ENCODE data around the gene TMEM187.

DNA sequence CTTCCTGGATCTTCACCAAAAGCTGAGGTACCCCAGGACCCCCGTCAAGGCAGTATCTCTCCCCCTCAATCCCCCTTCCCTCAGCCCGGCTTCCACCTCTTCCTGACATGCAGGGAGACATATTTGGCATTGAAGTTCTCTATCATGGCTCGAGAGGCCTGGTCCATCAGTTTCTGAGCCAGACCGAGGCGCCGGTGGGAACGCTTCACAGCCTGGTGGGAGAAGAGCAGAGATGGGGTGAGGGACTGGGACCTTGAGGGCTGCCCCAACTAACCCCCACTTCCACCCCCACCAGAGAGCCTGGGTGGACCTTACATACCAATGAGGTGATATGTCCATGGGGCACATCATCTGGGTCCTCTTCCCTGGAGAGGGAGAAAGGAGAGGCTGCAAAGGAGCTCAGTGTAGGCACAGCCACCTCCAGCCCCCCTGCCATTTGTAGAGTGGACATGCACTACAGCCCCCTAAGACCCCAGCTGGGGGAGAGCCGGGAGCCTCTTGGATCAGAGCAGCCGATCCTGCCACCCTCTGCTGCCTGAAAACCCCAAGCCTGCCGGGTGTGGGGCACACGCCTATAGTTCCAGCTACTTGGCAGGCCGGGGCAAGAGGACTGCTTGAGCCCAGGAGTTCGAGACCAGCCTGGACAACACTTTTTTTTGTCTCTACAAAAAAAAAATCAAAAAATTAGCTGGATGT lies 40.2 kb upstream of the TMEM187 start:
- TF ChIP-seq HMGXB4 (CRISPR knock-in tag; IDR thresholded peaks at IDR 0.05; ENCODE audit: borderline replicate concordance) (no peak), CTCF (IDR thresholded peaks at IDR 0.05) (no peak), CBX8 (IDR thresholded peaks at IDR 0.05) (no peak), EP300 (IDR thresholded peaks at IDR 0.05) (no peak), POLR2A (IDR thresholded peaks at IDR 0.05; ENCODE audit: low read length) (no peak), MAX (IDR thresholded peaks at IDR 0.05) (no peak), RAD21 (conservative IDR thresholded peaks at IDR 0.05 in 1 of 2, IDR thresholded peaks at IDR 0.05 in 1 of 2) (no peak), NPAS2 (CRISPR knock-in tag; IDR thresholded peaks at IDR 0.05; ENCODE audit: borderline replicate concordance) (no peak)
- TF ChIP-seq, protein P1, sequence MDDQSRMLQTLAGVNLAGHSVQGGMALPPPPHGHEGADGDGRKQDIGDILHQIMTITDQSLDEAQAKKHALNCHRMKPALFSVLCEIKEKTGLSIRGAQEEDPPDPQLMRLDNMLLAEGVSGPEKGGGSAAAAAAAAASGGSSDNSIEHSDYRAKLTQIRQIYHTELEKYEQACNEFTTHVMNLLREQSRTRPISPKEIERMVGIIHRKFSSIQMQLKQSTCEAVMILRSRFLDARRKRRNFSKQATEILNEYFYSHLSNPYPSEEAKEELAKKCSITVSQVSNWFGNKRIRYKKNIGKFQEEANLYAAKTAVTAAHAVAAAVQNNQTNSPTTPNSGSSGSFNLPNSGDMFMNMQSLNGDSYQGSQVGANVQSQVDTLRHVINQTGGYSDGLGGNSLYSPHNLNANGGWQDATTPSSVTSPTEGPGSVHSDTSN (IDR thresholded peaks at IDR 0.05) = no peak

Data from A549 (cell line).